SK-N-SH (cell line): ENCODE data around the gene TAS2R41. TPM values are rescaled to one million over a fixed set of nuclear protein-coding genes. Genes with fewer than 3 reads are reported as not detected.

ENCODE experiments used
- CTCF ChIA-PET: fragments of 300-600, 350-600 bp; formaldehyde crosslinking; extraction: SDS; loops from one replicate; lab custom pipeline; 2021; lab: Yijun Ruan, JAX
- POLR2A ChIA-PET: fragments of 350-600 bp; sonication (Branson Sonifier 250); formaldehyde crosslinking; extraction: SDS; loops from one replicate; lab custom pipeline; 2020; ENCODE audit warnings: antibody characterized with exemption, inconsistent platforms; lab: Yijun Ruan, JAX
- DNase-seq: peaks from one replicate; pipeline ENCODE4 v3.0.0; 2012
- H2AFZ ChIP-seq: fragments of 200-600 bp; sonication (generic); 2 replicates; pipeline ENCODE4 v1.8.1; 2016; ENCODE audit warnings: antibody characterized with exemption, mild to moderate bottlenecking, low read depth
- H3F3A ChIP-seq: fragments of 200-600 bp; sonication (generic); replicated peaks from 2 replicates; pipeline ENCODE3; 2016; ENCODE audit warnings: antibody characterized with exemption, mild to moderate bottlenecking; ENCODE audit not compliant: insufficient read depth
- H3K27ac ChIP-seq, 2 experiments: fragments of 200-500 bp in 1 of 2; fragments of 200-600 bp in 1 of 2; sonication (Bioruptor generic) in 1 of 2; sonication (generic), shearing (Covaris generic) in 1 of 2; 2 replicates each; pipeline versions ENCODE4 v1.5.1 to v1.6.1; 2014 to 2016; ENCODE audit warnings: low read depth in 2 of 2, inconsistent platforms in 1 of 2, low read length in 1 of 2, mild to moderate bottlenecking in 1 of 2, mixed read lengths in 1 of 2
- H3K27me3 ChIP-seq: fragments of 200-600 bp; sonication (generic), shearing (Covaris generic); 2 replicates; pipeline ENCODE4 v1.6.1; 2016; ENCODE audit warnings: mixed run types; ENCODE audit not compliant: insufficient read depth
- H3K36me3 ChIP-seq, 2 experiments: fragments of 200-500 bp in 1 of 2; fragments of 200-600 bp in 1 of 2; sonication (Bioruptor generic) in 1 of 2; sonication (generic) in 1 of 2; replicated peaks in 1 of 2; 2 replicates each; pipeline versions ENCODE3 to v1.5.1; 2014 to 2016; ENCODE audit warnings: low read length in 1 of 2, mild to moderate bottlenecking in 1 of 2; ENCODE audit not compliant: insufficient read depth in 2 of 2, control insufficient read depth in 1 of 2
- H3K4me1 ChIP-seq, 2 experiments: fragments of 200-500 bp in 1 of 2; fragments of 200-600 bp in 1 of 2; sonication (Bioruptor generic) in 1 of 2; sonication (generic), shearing (Covaris generic) in 1 of 2; 2 replicates each; pipeline versions ENCODE4 v1.5.1 to v1.6.1; 2014 to 2016; ENCODE audit warnings: low read depth in 1 of 2, low read length in 1 of 2, mixed run types in 1 of 2; ENCODE audit not compliant: insufficient read depth in 2 of 2, control insufficient read depth in 1 of 2
- H3K4me2 ChIP-seq: fragments of 200-600 bp; sonication (generic), shearing (Covaris generic); 2 replicates; pipeline ENCODE4 v1.6.1; 2017; ENCODE audit warnings: mixed run types
- H3K4me3 ChIP-seq, 2 experiments: fragments of 200-500 bp in 1 of 2; fragments of 200-600 bp in 1 of 2; sonication (Bioruptor generic) in 1 of 2; sonication (generic), shearing (Covaris generic) in 1 of 2; 2 replicates each; pipeline versions ENCODE4 v1.5.1 to v1.8.1; 2014 to 2016; ENCODE audit warnings: low read depth in 2 of 2, inconsistent platforms in 1 of 2, low read length in 1 of 2, mild to moderate bottlenecking in 1 of 2, mixed read lengths in 1 of 2, moderate library complexity in 1 of 2
- H3K79me2 ChIP-seq: fragments of 200-600 bp; sonication (generic); 2 replicates; pipeline ENCODE4 v1.8.1; 2017; ENCODE audit warnings: mild to moderate bottlenecking; ENCODE audit not compliant: insufficient read depth
- H3K9ac ChIP-seq: fragments of 200-600 bp; sonication (generic); 2 replicates; pipeline ENCODE4 v1.6.1; 2017; ENCODE audit warnings: mixed run types
- H3K9me2 ChIP-seq: fragments of 200-600 bp; sonication (generic); 2 replicates; pipeline ENCODE4 v1.6.1; 2017; ENCODE audit warnings: mixed run types
- H3K9me3 ChIP-seq: fragments of 200-600 bp; sonication (generic); 2 replicates; pipeline ENCODE4 v1.6.1; 2017; ENCODE audit warnings: mixed run types, mild to moderate bottlenecking, moderate library complexity
- H4K20me1 ChIP-seq: fragments of 200-600 bp; sonication (generic); 2 replicates; pipeline ENCODE4 v1.6.1; 2017; ENCODE audit warnings: mild to moderate bottlenecking, mixed run types; ENCODE audit not compliant: insufficient read depth
- CTCF ChIP-seq: fragments of 200-600 bp; sonication (generic); IDR thresholded peaks from 2 replicates; pipeline ENCODE4 v1.6.1; 2017; ENCODE audit warnings: antibody characterized with exemption, mild to moderate bottlenecking, moderate library complexity
- EZH2phosphoT487 ChIP-seq: fragments of 200-600 bp; sonication (generic); IDR thresholded peaks from 2 replicates; pipeline ENCODE4 v1.6.1; 2017; ENCODE audit warnings: low read depth, mixed run types, mild to moderate bottlenecking, antibody characterized with exemption, moderate library complexity, borderline replicate concordance
- FOSL2 ChIP-seq: IDR thresholded peaks from 2 replicates; pipeline ENCODE4 v1.4.0; 2012; ENCODE audit warnings: low read depth, mild to moderate bottlenecking, moderate library complexity, borderline replicate concordance
- FOXJ3 ChIP-seq: sonication (generic); formaldehyde crosslinking; IDR thresholded peaks from 2 replicates; pipeline ENCODE4 v1.5.1; 2020; ENCODE audit warnings: mild to moderate bottlenecking, missing genetic modification reagents
- GATA2 ChIP-seq: sonication (generic); formaldehyde crosslinking; IDR thresholded peaks from 2 replicates; pipeline ENCODE4 v1.5.0; 2020; ENCODE audit warnings: mild to moderate bottlenecking, missing genetic modification reagents
- IRF3 ChIP-seq: fragments of 150-350 bp; IDR thresholded peaks from 2 replicates; pipeline ENCODE4 v1.6.1; 2016; ENCODE audit warnings: mild to moderate bottlenecking, low read depth, low read length
- JUND ChIP-seq: IDR thresholded peaks from 2 replicates; pipeline ENCODE4 v1.4.0; 2012
- MXI1 ChIP-seq: IDR thresholded peaks from 2 replicates; pipeline ENCODE4 v1.6.1; 2012; ENCODE audit warnings: mild to moderate bottlenecking, low read depth, low read length, improper control_type of control experiment
- NRF1 ChIP-seq: IDR thresholded peaks from 2 replicates; pipeline ENCODE4 v1.6.1; 2012; ENCODE audit warnings: low read depth, mild to moderate bottlenecking, low read length
- POLR2AphosphoS5 ChIP-seq: IDR thresholded peaks from 2 replicates; pipeline ENCODE4 v1.6.1; 2012; ENCODE audit warnings: low read depth, low read length
- RCOR1 ChIP-seq: fragments of 150-350 bp; IDR thresholded peaks from 2 replicates; pipeline ENCODE4 v1.6.1; 2017; ENCODE audit warnings: antibody characterized with exemption, low read length
- RXRA ChIP-seq: IDR thresholded peaks from 2 replicates; pipeline ENCODE4 v1.4.0; 2012; ENCODE audit warnings: low read depth, mild to moderate bottlenecking, borderline replicate concordance
- TCF12 ChIP-seq: IDR thresholded peaks from 2 replicates; pipeline ENCODE4 v1.4.0; 2012
- TEAD4 ChIP-seq: IDR thresholded peaks from 2 replicates; pipeline ENCODE4 v1.4.0; 2012; ENCODE audit warnings: mild to moderate bottlenecking, borderline replicate concordance; ENCODE audit not compliant: insufficient read depth
- USF2 ChIP-seq: fragments of 150-350 bp; IDR thresholded peaks from 2 replicates; pipeline ENCODE4 v1.6.1; 2017; ENCODE audit warnings: antibody characterized with exemption, low read length, low read depth, borderline replicate concordance
- polyA plus RNA-seq, 3 experiments: library from polyadenylated mRNA; depleted of rRNA; stranded (reverse); fragments of >200 nt; gene quantifications; 2 replicates each; pipeline ENCODE4 v1.2.3, GENCODE V29; 2012

The TAS2R41 gene
- polyA plus RNA-seq, 1 of the 3 experiments (the other 2 are of a cell fraction): not detected

- TF ChIP-seq IRF3 (no peak), JUND (0 out of 2 replicates have a peak, but pooled peaks have one; percentile 16), RCOR1 (no peak), CTCF (peak; percentile 56), TCF12 (peak; percentile 15; the same call in 1 of the 2 replicates), RXRA (no peak), TEAD4 (no peak), USF2 (no peak), EZH2phosphoT487 (no peak), GATA2 (no peak), NRF1 (no peak)
Observed at GRCh38 chr7:143494622-143495021, 16.9 kb downstream of the TAS2R41 start (continued).

- H4K20me1 ChIP-seq: no peaks in the 10 kb centered on the region
- no peaks in the 10 kb centered on the region for H3K9me3 ChIP-seq
- ChIA-PET CTCF (no interaction called here), POLR2A (no interaction called here)
- peaks cover 11 to 70% of the 10 kb centered on the region in 2 experiments for H3K4me1 ChIP-seq
- TF ChIP-seq USF2 (no peak), IRF3 (no peak), FOXJ3 (no peak), POLR2AphosphoS5 (no peak), FOSL2 (no peak), JUND (no peak), MXI1 (no peak)
- peak overlapping the region; percentile 14; the same call in 1 of the 2 replicates for H3K9ac ChIP-seq
- peak overlapping the region; percentile 92 to 95 for H3K27ac ChIP-seq
- H3K27me3 ChIP-seq: no peaks in the 10 kb centered on the region
- H3K4me2 ChIP-seq: peak overlapping the region; percentile 31
- H3K9me2 ChIP-seq: no peaks in the 10 kb centered on the region
- no peaks in the 10 kb centered on the region for H3K36me3 ChIP-seq
- peaks cover 71% of the 10 kb centered on the region for H3F3A ChIP-seq
- DNase-seq: no peak
- H3K4me3 ChIP-seq: no peak overlapping the region
- H2AFZ ChIP-seq: peak overlapping the region; percentile 4; the same call in 1 of the 2 replicates
- H3K79me2 ChIP-seq: no peaks in the 10 kb centered on the region
Observed at GRCh38 chr7:143495851-143496250, 18.2 kb downstream of the TAS2R41 start.
